Naive thymus-derived CD4-positive, alpha-beta T cell (primary cell): ENCODE measurements around the gene CLPTM1L. TPM values are rescaled to one million over a fixed set of nuclear protein-coding genes. Genes with fewer than 3 reads are reported as not detected.
"Not testable (repeated sequence)": the region's sequence is repeated elsewhere in the genome, so short reads cannot be mapped to it uniquely, and the experiment has no call there.

Experiments
- ATAC-seq: fragments of 150-1000 bp; cut with Tn5 transposase; 2 replicates; pipeline ENCODE4 v1.10.0; 2021; ENCODE audit warnings: mild to moderate bottlenecking, moderate library complexity
- CTCF ChIA-PET: fragments of 350-600 bp; sonication (Branson Sonifier 250); formaldehyde crosslinking; loops from one replicate; lab custom pipeline; 2021; ENCODE audit warnings: antibody characterized with exemption; lab: Charles Lee
- POLR2A ChIA-PET: fragments of 350-600 bp; sonication (Branson Sonifier 250); formaldehyde crosslinking; loops from one replicate; lab custom pipeline; 2021; ENCODE audit warnings: antibody characterized with exemption, inconsistent platforms; lab: Charles Lee
- DNase-seq, 9 donors: peaks; one replicate each; pipeline versions ENCODE4 v3.0.0 to v3.0.0-alpha.2; 2020 to 2022; ENCODE audit warnings: mixed read lengths in 1 of 9
- H3K27ac ChIP-seq: one replicate; pipeline ENCODE4 v1.7.0; 2013; ENCODE audit warnings: mild to moderate bottlenecking, low read depth, low read length, moderate library complexity
- H3K27me3 ChIP-seq, 2 donors: one replicate each; pipeline ENCODE4 v1.7.0; 2013; ENCODE audit warnings: low read length in 2 of 2, mild to moderate bottlenecking in 2 of 2, moderate library complexity in 2 of 2; ENCODE audit not compliant: control insufficient read depth in 2 of 2, insufficient read depth in 2 of 2
- H3K36me3 ChIP-seq, 3 experiments: 1 replicate in 2 of 3; 2 replicates in 1 of 3; pipeline ENCODE4 v1.7.0; 2013; ENCODE audit warnings: low read length in 3 of 3, mild to moderate bottlenecking in 3 of 3, moderate library complexity in 1 of 3; ENCODE audit not compliant: insufficient read depth in 3 of 3, control insufficient read depth in 2 of 3
- H3K4me1 ChIP-seq, 2 donors: one replicate each; pipeline ENCODE4 v1.7.0; 2013; ENCODE audit warnings: low read length in 2 of 2, mild to moderate bottlenecking in 2 of 2, moderate library complexity in 1 of 2; ENCODE audit not compliant: control insufficient read depth in 2 of 2, insufficient read depth in 2 of 2
- H3K4me3 ChIP-seq: 2 replicates; pipeline ENCODE4 v1.7.0; 2013; ENCODE audit warnings: mild to moderate bottlenecking, low read length
- H3K9me3 ChIP-seq, 3 experiments: 1 replicate in 2 of 3; 2 replicates in 1 of 3; pipeline ENCODE4 v1.7.0; 2013; ENCODE audit warnings: low read length in 3 of 3; ENCODE audit not compliant: control insufficient read depth in 2 of 3
- H3K27ac Mint-ChIP-seq, 9 donors: one replicate each; pipeline ENCODE4 v1.8.0; 2020 to 2022; ENCODE audit warnings: mixed read lengths in 9 of 9, mild to moderate bottlenecking in 8 of 9, moderate library complexity in 5 of 9, inconsistent platforms in 2 of 9
- H3K27me3 Mint-ChIP-seq, 5 donors: one replicate each; pipeline ENCODE4 v1.8.0; 2021 to 2022; ENCODE audit warnings: mixed read lengths in 5 of 5, mild to moderate bottlenecking in 1 of 5
- H3K36me3 Mint-ChIP-seq, 5 donors: one replicate each; pipeline ENCODE4 v1.8.0; 2020 to 2022; ENCODE audit warnings: mixed read lengths in 5 of 5, mild to moderate bottlenecking in 3 of 5, inconsistent platforms in 1 of 5
- H3K4me1 Mint-ChIP-seq, 7 donors: one replicate each; pipeline ENCODE4 v1.8.0; 2020 to 2022; ENCODE audit warnings: mixed read lengths in 7 of 7, mild to moderate bottlenecking in 3 of 7, inconsistent platforms in 1 of 7
- H3K4me3 Mint-ChIP-seq, 10 donors: one replicate each; pipeline ENCODE4 v1.8.0; 2020 to 2022; ENCODE audit warnings: mild to moderate bottlenecking in 10 of 10, mixed read lengths in 10 of 10, moderate library complexity in 6 of 10, inconsistent platforms in 2 of 10
- H3K9me3 Mint-ChIP-seq, 11 donors: one replicate each; pipeline ENCODE4 v1.8.0; 2020 to 2022; ENCODE audit warnings: mixed read lengths in 11 of 11, mild to moderate bottlenecking in 4 of 11, inconsistent platforms in 1 of 11, moderate library complexity in 1 of 11
- intact Hi-C, 2 donors: fragments of 100-400 bp; cut with micrococcal nuclease; formaldehyde crosslinking; loops; one replicate each; pipeline ENCODE4 v1.15.1; 2023
- polyA plus RNA-seq, 2 donors: library from polyadenylated mRNA; unstranded; fragments of 300-500 nt; fragmentation: Illumina TruSeq; gene quantifications; one replicate each; pipeline ENCODE4 v1.2.3, GENCODE V29; 2021
- total RNA-seq, 6 experiments: library from RNA in 5 of 6; stranded (reverse) in 5 of 6; gene quantifications; 1 replicate in 5 of 6; 2 replicates in 1 of 6; pipeline ENCODE4 v1.2.3 and lab custom pipeline; 2021 to 2026

CLPTM1L gene
- total and polyA plus RNA-seq, 7 experiments from 2014 or later: 27.7 to 104 (median 67.6) TPM

DNA sequence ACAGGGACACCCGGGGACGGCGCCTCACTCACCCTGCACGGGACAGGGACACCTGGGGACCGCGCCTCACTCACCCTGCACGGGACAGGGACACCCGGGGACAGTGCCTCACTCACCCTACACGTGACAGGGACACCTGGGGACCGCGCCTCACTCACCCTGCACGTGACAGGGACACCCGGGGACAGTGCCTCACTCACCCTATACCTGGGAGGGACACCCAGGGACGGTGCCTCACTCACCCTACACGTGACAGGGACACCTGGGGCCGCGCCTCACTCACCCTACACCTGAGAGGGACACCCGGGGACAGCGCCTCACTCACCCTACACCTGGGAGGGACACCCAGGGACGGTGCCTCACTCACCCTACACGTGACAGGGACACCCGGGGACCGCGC is 53.9 kb downstream of the CLPTM1L start:
- DNase-seq: peak in 1 of 9 donors; percentile 8
- H3K4me3 Mint-ChIP-seq, H3K27ac Mint-ChIP-seq, H3K27ac ChIP-seq, H3K4me1 Mint-ChIP-seq, intact Hi-C loops, H3K27me3 ChIP-seq, H3K4me3 ChIP-seq, H3K27me3 Mint-ChIP-seq, H3K36me3 ChIP-seq, ATAC-seq, CTCF ChIA-PET, POLR2A ChIA-PET, H3K9me3 ChIP-seq, H3K9me3 Mint-ChIP-seq: not testable (repeated sequence)
- H3K36me3 Mint-ChIP-seq: peaks cover 4 to 13% (median 9%) of the 10 kb centered on the region in 5 donors
- peaks cover 0 to 11% of the 10 kb centered on the region in 2 donors for H3K4me1 ChIP-seq

DNA sequence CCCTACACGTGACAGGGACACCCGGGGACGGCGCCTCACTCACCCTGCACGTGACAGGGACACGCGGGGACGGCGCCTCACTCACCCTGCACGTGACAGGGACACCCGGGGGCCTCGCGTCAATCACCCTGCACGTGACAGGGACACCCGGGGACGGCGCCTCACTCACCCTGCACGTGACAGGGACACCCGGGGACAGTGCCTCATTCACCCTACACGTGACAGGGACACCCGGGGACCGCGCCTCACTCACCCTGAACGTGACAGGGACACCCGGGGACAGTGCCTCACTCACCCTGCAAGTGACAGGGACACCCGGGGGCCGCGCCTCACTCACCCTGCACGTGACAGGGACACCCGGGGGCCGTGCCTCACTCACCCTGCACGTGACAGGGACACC is 55.3 kb downstream of the CLPTM1L start:
- H3K27ac Mint-ChIP-seq, CTCF ChIA-PET, intact Hi-C loops, H3K27me3 Mint-ChIP-seq, POLR2A ChIA-PET, H3K9me3 ChIP-seq, ATAC-seq, H3K9me3 Mint-ChIP-seq, H3K4me1 Mint-ChIP-seq, H3K27ac ChIP-seq, H3K4me3 ChIP-seq, H3K4me3 Mint-ChIP-seq, H3K36me3 ChIP-seq, H3K27me3 ChIP-seq: not testable (repeated sequence)
- H3K4me1 ChIP-seq: peaks cover 0 to 11% of the 10 kb centered on the region in 2 donors
- DNase-seq: peak in 1 of 9 donors; percentile 9
- H3K36me3 Mint-ChIP-seq: peaks cover 4 to 13% (median 9%) of the 10 kb centered on the region in 5 donors

DNA sequence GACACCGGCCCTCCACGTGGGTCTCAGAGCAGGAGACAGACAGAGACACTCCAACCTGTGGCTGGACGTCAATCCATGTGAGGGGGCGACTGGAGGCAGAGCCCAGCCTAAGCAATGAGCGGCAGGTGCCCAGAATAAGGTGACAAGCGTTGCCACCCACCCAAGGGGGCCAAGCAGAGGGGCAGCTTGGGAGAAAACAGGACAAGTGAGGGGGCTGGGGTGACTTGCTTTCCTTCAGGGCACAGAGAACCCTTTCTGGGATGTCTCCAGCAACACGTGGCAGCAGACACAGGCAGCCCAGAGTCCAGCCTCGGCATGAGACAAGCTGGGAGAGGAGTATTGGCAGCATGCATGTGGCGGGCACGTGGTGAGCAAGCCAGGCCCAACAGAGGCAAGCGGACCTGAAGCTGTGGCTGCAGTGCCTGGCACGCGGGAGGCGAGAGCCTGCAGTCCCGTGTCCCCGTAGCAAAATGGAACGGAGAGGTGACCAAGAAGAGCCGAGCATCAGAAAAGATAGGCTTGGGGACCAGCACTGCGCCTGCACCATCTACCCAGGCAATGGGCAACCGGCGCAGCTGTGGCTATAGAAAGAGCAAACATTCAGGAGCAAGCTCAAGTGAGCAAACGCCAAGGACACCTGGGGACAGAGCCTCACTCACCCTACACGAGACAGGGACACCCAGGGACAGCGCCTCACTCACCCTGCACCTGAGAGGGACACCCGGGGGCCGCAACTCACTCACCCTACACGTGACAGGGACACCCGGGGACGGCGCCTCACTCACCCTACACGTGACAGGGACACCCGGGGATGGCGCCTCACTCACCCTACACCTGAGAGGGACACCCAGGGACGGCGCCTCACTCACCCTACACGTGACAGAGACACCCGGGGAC is 56.2 kb downstream of the CLPTM1L start:
- Histone ChIP-seq H3K9me3 (no peaks in the 10 kb centered on the region), H3K4me1 (peaks cover 0 to 2% of the 10 kb centered on the region in 2 donors), H3K27me3 (no peaks in the 10 kb centered on the region), H3K27ac (no peak overlapping the region), H3K36me3 (no peaks in the 10 kb centered on the region), H3K4me3 (no peak overlapping the region)
- CTCF ChIA-PET: interaction anchor here (0.6 kb wide), 1 partner anchor 503 kb away, joined by 4 read pairs; no protein-coding TSS in a partner anchor
- POLR2A ChIA-PET: no interaction called here
- Mint-ChIP-seq H3K36me3 (peaks cover 4 to 13% (median 9%) of the 10 kb centered on the region in 5 donors), H3K4me1 (peaks cover 0 to 9% (median 2%) of the 10 kb centered on the region in 7 donors), H3K27me3 (peaks cover 0 to 9% (median 0%) of the 10 kb centered on the region in 5 donors), H3K9me3 (peaks cover 1 to 8% (median 4%) of the 10 kb centered on the region in 11 donors), H3K4me3 (peak overlapping the region in 2 of 10 donors; percentile 3 to 20), H3K27ac (peak overlapping the region in 1 of 9 donors; percentile 57)
- DNase-seq (no peak), ATAC-seq (no peak)
- intact Hi-C loops: no loop called here

DNA sequence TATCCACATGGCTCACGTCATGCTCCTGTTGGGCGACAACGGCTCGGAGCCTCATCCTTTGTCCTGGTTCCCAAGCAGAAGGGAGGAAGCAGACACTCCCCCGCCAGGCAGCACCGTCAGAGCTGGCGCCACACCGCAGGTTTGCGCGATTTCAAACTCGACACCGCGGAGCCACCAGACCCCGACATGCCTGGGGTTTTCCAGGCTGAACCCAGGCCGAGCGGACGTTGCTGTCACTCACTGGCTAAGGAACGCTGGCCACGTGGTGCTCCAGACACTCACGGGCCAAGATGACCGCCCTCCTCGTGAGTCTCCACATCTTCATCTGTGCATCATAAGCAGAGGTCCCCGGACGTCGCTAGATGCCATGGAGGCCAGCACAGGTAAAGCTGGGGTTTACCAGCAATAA is 59.0 kb downstream of the CLPTM1L start:
- Histone ChIP-seq H3K36me3 (no peaks in the 10 kb centered on the region), H3K4me1 (no peaks in the 10 kb centered on the region), H3K9me3 (no peaks in the 10 kb centered on the region), H3K27me3 (no peaks in the 10 kb centered on the region), H3K27ac (no peak overlapping the region), H3K4me3 (no peak overlapping the region)
- CTCF ChIA-PET: no interaction called here
- intact Hi-C loops: no loop called here
- ATAC-seq (no peak), DNase-seq (peak in 1 of 9 donors; percentile 8)
- H3K36me3 Mint-ChIP-seq: peaks cover 4 to 13% (median 9%) of the 10 kb centered on the region in 5 donors
- H3K4me1 Mint-ChIP-seq: peaks cover 0 to 9% (median 0%) of the 10 kb centered on the region in 7 donors
- no peak overlapping the region for H3K4me3 Mint-ChIP-seq
- H3K27ac Mint-ChIP-seq: no peak overlapping the region
- POLR2A ChIA-PET: no interaction called here
- peaks cover 1 to 8% (median 4%) of the 10 kb centered on the region in 11 donors for H3K9me3 Mint-ChIP-seq
- peaks cover 0 to 9% (median 0%) of the 10 kb centered on the region in 5 donors for H3K27me3 Mint-ChIP-seq

DNA sequence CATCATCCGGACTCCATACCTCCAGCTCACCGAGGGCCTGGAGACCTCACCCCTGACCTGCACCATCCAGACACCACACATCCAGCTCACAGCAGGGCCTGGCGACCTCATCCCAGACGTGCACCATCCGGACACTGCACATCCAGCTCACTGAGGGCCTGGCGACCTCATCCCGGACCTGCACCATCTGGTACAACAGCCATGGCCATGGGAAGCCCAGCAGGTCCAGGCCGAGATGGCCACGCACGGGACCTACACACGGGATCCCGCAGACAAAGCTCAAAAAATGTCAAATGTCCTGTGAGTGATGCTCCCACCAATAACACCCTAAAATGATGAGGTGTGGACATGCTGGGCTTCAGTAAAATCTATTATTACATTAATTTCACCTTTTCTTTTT is 59.8 kb downstream of the CLPTM1L start:
- CTCF ChIA-PET: no interaction called here
- peaks cover 0 to 9% (median 0%) of the 10 kb centered on the region in 5 donors for H3K27me3 Mint-ChIP-seq
- Histone ChIP-seq H3K27me3 (no peaks in the 10 kb centered on the region), H3K36me3 (no peaks in the 10 kb centered on the region), H3K9me3 (no peaks in the 10 kb centered on the region), H3K27ac (no peak overlapping the region), H3K4me3 (no peak overlapping the region), H3K4me1 (no peaks in the 10 kb centered on the region)
- intact Hi-C loops: no loop called here
- no peak for DNase-seq
- peaks cover 1 to 8% (median 4%) of the 10 kb centered on the region in 11 donors for H3K9me3 Mint-ChIP-seq
- no peak overlapping the region for H3K4me3 Mint-ChIP-seq
- H3K4me1 Mint-ChIP-seq: peaks cover 0 to 9% (median 0%) of the 10 kb centered on the region in 7 donors
- peaks cover 4 to 13% (median 9%) of the 10 kb centered on the region in 5 donors for H3K36me3 Mint-ChIP-seq
- no peak for ATAC-seq
- POLR2A ChIA-PET: interaction anchor here (0.6 kb wide), 2 partner anchors 31 to 276 kb away, joined by 3 to 4 read pairs; no protein-coding TSS in a partner anchor
- H3K27ac Mint-ChIP-seq: no peak overlapping the region

DNA sequence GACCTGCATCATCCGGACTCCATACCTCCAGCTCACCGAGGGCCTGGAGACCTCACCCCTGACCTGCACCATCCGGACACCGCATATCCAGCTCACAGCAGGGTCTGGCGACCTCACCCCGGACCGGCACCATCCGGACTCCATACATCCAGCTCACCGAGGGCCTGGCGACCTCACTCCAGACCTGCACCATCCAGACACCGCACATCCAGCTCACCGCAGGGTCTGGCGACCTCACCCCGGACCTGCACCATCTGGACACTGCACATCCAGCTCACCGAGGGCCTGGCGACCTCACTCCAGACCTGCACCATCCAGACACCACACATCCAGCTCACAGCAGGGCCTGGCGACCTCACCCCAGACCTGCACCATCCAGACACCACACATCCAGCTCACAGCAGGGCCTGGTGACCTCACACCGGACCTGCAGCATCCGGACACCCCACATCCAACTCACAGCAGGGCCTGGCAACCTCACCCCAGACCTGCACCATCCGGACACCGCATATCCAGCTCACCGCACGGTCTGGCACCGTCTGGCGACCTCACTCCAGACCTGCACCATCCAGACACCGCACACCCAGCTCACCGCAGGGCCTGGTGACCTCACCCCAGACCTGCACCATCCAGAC is 60.4 kb downstream of the CLPTM1L start:
- intact Hi-C loops, H3K4me3 Mint-ChIP-seq, CTCF ChIA-PET, H3K4me3 ChIP-seq, H3K27ac ChIP-seq, H3K4me1 ChIP-seq, ATAC-seq, DNase-seq, H3K27me3 ChIP-seq, H3K9me3 Mint-ChIP-seq, H3K27ac Mint-ChIP-seq, H3K27me3 Mint-ChIP-seq, H3K9me3 ChIP-seq, H3K36me3 ChIP-seq, H3K4me1 Mint-ChIP-seq: not testable (repeated sequence)
- POLR2A ChIA-PET: interaction anchor here (0.6 to 0.8 kb wide), 3 partner anchors 31 to 275 kb away, joined by 3 to 4 read pairs (median 4); no protein-coding TSS in a partner anchor
- peaks cover 4 to 13% (median 9%) of the 10 kb centered on the region in 5 donors for H3K36me3 Mint-ChIP-seq
